Stimulated activated CD4-positive, alpha-beta T cell treated with anti-CD3 and anti-CD28 coated beads, Interleukin-15, amount 100 ng/mL, for 24 hours (primary cell): ENCODE measurements around the gene NPPA.
A peak's percentile ranks its signal among the peaks of the same experiment; 100 is the strongest.
"Not testable (repeated sequence)": the region's sequence is repeated elsewhere in the genome, so short reads cannot be mapped to it uniquely, and the experiment has no call there.

Source experiments
- DNase-seq: peaks from one replicate; pipeline ENCODE4 v3.0.0-alpha.2; 2020

Gene NPPA

GRCh38 chr1:11805422-11806306 lies 41.9 kb downstream of the NPPA start, which contains the start of the genes CLCN6 and MTHFR:
Gene CLCN6 (plus strand): TSS chr1:11806191. CDS start chr1:11806263, 72 bp downstream.
Gene MTHFR (minus strand): TSS chr1:11805964. CDS start chr1:11803116, 2,848 bp downstream.
- peak; percentile 99 for DNase-seq

- DNase-seq: peak; percentile 57
These were observed 42.7 kb downstream of the NPPA start for GRCh38 chr1:11804666-11805421.

- DNase-seq: not testable (repeated sequence)
These were observed 43.5 kb downstream of the NPPA start for GRCh38 chr1:11803924-11804665.

- peak; percentile 85 for DNase-seq
These were observed 44.4 kb downstream of the NPPA start for GRCh38 chr1:11802973-11803885.

GRCh38 chr1:11802616-11802972 lies 45.0 kb downstream of the NPPA start:
- no peak for DNase-seq

GRCh38 chr1:11800756-11801433 lies 46.7 kb downstream of the NPPA start:
- no peak for DNase-seq

GRCh38 chr1:11800391-11800755 lies 47.2 kb downstream of the NPPA start:
- no peak for DNase-seq

GRCh38 chr1:11799896-11800295 lies 47.7 kb downstream of the NPPA start:
- DNase-seq: no peak

GRCh38 chr1:11799099-11799498 lies 48.5 kb downstream of the NPPA start:
- DNase-seq: no peak

GRCh38 chr1:11797525-11798216 lies 49.9 kb downstream of the NPPA start:
- no peak for DNase-seq

GRCh38 chr1:11796036-11796828 lies 51.4 kb downstream of the NPPA start:
- no peak for DNase-seq
